K562 (cell line): ENCODE results near the gene ADRB1. TPM values are rescaled to one million over a fixed set of nuclear protein-coding genes. Genes with fewer than 3 reads are reported as not detected.

Experiments
- ATAC-seq: fragments of 200-7000 bp; cut with Tn5 transposase; 3 replicates; pipeline ENCODE4 v1.9.1; 2020; ENCODE audit warnings: moderate library complexity
- BruUV-seq: library from RNA; stranded (reverse); fragments of 400-500 nt; replicated peaks from 2 replicates; lab custom pipeline; 2021; lab: Mats Ljungman, UMichigan
- CTCF ChIA-PET: fragments of 300-600 bp; formaldehyde crosslinking; extraction: SDS; loops from one replicate; lab custom pipeline; 2021; ENCODE audit warnings: low intra/inter-chr PET ratio; lab: Yijun Ruan, JAX
- POLR2A ChIA-PET: fragments of 300-600, 350-650 bp; sonication (Branson Sonifier 250); formaldehyde crosslinking; extraction: SDS; loops from one replicate; lab custom pipeline; 2021; ENCODE audit warnings: antibody characterized with exemption, inconsistent platforms; lab: Yijun Ruan, JAX
- DNase-seq, 4 experiments: peaks; one replicate each; pipeline versions ENCODE4 v3.0.0 to v3.0.0-alpha.2; 2011 to 2018; ENCODE audit warnings: low spot score in 3 of 4, mixed read lengths in 3 of 4; ENCODE audit errors: extremely low read depth in 1 of 4
- FAIRE-seq: peaks from 2 replicates; lab custom pipeline; 2011; peaks lifted over from hg19 to GRCh38; lab: Jason Lieb, UNC
- H2AFZ ChIP-seq: 2 replicates; pipeline ENCODE4 v1.6.0; 2011; ENCODE audit warnings: low read depth, low read length, control low read depth, inconsistent platforms
- H3K27ac ChIP-seq: fragments of 200-600 bp; 3 replicates; pipeline ENCODE4 v1.8.0; 2011; ENCODE audit warnings: low read depth, mild to moderate bottlenecking, control low read depth, inconsistent platforms, low read length, moderate library complexity, mixed read lengths; ENCODE audit errors: extremely low read depth
- H3K27me3 ChIP-seq, 2 experiments: fragments of 300-600 bp in 1 of 2; 2 replicates in 1 of 2; 3 replicates in 1 of 2; pipeline versions ENCODE4 v1.6.0 to v1.8.0; 2011; ENCODE audit warnings: inconsistent platforms in 2 of 2, low read length in 2 of 2, mild to moderate bottlenecking in 1 of 2, mixed read lengths in 1 of 2, moderate library complexity in 1 of 2; ENCODE audit not compliant: control insufficient read depth in 2 of 2, insufficient read depth in 2 of 2
- H3K36me3 ChIP-seq: fragments of 300-600 bp; 3 replicates; pipeline ENCODE4 v1.8.0; 2011; ENCODE audit warnings: mild to moderate bottlenecking, low read length, inconsistent platforms; ENCODE audit not compliant: control insufficient read depth, insufficient read depth
- H3K4me1 ChIP-seq, 2 experiments: fragments of 200-600 bp in 1 of 2; replicated peaks in 1 of 2; 2 replicates in 1 of 2; 3 replicates in 1 of 2; pipeline versions ENCODE4 v1.5.1 to v1.8.0; 2011; ENCODE audit warnings: inconsistent platforms in 2 of 2, low read length in 2 of 2, mild to moderate bottlenecking in 1 of 2, mixed read lengths in 1 of 2, moderate library complexity in 1 of 2; ENCODE audit not compliant: control insufficient read depth in 2 of 2, insufficient read depth in 2 of 2
- H3K4me2 ChIP-seq: 2 replicates; pipeline ENCODE4 v1.6.1; 2011; ENCODE audit warnings: low read length, control low read depth, inconsistent platforms, mixed read lengths; ENCODE audit not compliant: insufficient read depth
- H3K4me3 ChIP-seq: fragments of 200-600 bp; sonication (generic), shearing (Covaris generic); 2 replicates; pipeline ENCODE4 v1.5.1; 2016; ENCODE audit warnings: control low read depth, inconsistent platforms
- H3K79me2 ChIP-seq: fragments of 200-600 bp; 3 replicates; pipeline ENCODE4 v1.8.0; 2011; ENCODE audit warnings: low read length, inconsistent platforms; ENCODE audit not compliant: control insufficient read depth, insufficient read depth
- H3K9ac ChIP-seq, 2 experiments: 2 replicates each; pipeline versions ENCODE4 v1.6.0 to v1.6.1; 2011; ENCODE audit warnings: low read depth in 2 of 2, low read length in 2 of 2, control low read depth in 1 of 2, inconsistent platforms in 1 of 2, mild to moderate bottlenecking in 1 of 2, mixed read lengths in 1 of 2; ENCODE audit not compliant: insufficient read depth in 1 of 2
- H3K9me1 ChIP-seq: one replicate; pipeline ENCODE4 v1.6.0; 2011; ENCODE audit warnings: inconsistent platforms, mild to moderate bottlenecking, low read length, moderate library complexity; ENCODE audit not compliant: control insufficient read depth, insufficient read depth
- H3K9me3 ChIP-seq: replicated peaks from 2 replicates; pipeline ENCODE4 v1.5.1; 2011; ENCODE audit warnings: low read depth, low read length, inconsistent platforms; ENCODE audit not compliant: control insufficient read depth, insufficient read depth
- H4K20me1 ChIP-seq: replicated peaks from 2 replicates; pipeline ENCODE4 v1.6.1; 2011; ENCODE audit warnings: low read length, inconsistent platforms, mixed read lengths; ENCODE audit not compliant: control insufficient read depth, insufficient read depth
- DEAF1 ChIP-seq: fragments of 450-650 bp; formaldehyde crosslinking; IDR thresholded peaks from 2 replicates; pipeline ENCODE4 v1.4.0; 2020; ENCODE audit warnings: mild to moderate bottlenecking, moderate library complexity
- ELK3 ChIP-seq: fragments of 450-650 bp; formaldehyde crosslinking; IDR thresholded peaks from 2 replicates; pipeline ENCODE4 v1.4.0; 2020; ENCODE audit warnings: mild to moderate bottlenecking
- GATA2 ChIP-seq: sonication (generic); formaldehyde crosslinking; IDR thresholded peaks from 2 replicates; pipeline ENCODE4 v1.4.0; 2020; ENCODE audit warnings: mild to moderate bottlenecking, missing genetic modification reagents
- GTF2B ChIP-seq: IDR thresholded peaks from 2 replicates; pipeline ENCODE4 v1.6.1; 2011; ENCODE audit not compliant: insufficient read length; ENCODE audit errors: extremely low read depth
- JUND ChIP-seq, 2 experiments: IDR thresholded peaks; 2 replicates in 1 of 2; 3 replicates in 1 of 2; pipeline ENCODE4 v1.6.1; 2011; ENCODE audit warnings: borderline replicate concordance in 2 of 2, low read depth in 2 of 2, low read length in 2 of 2, improper control_type of control experiment in 1 of 2, missing biosample characterization in 1 of 2, missing genetic modification characterization in 1 of 2, missing genetic modification reagents in 1 of 2
- MCM5 ChIP-seq: fragments of 450-650 bp; IDR thresholded peaks from 2 replicates; pipeline ENCODE4 v1.6.1; 2016; ENCODE audit warnings: low read depth
- NFE2 ChIP-seq: IDR thresholded peaks from 2 replicates; pipeline ENCODE4 v1.6.1; 2014; ENCODE audit warnings: antibody characterized with exemption, low read depth
- RBBP5 ChIP-seq: fragments of 200-600 bp; sonication (generic); IDR thresholded peaks from 2 replicates; pipeline ENCODE4 v1.6.1; 2012; ENCODE audit warnings: borderline replicate concordance, mild to moderate bottlenecking, low read length, control low read depth, inconsistent platforms; ENCODE audit not compliant: insufficient read depth, poor library complexity, severe bottlenecking
- STAT5A ChIP-seq: IDR thresholded peaks from 2 replicates; pipeline ENCODE4 v1.6.1; 2012; ENCODE audit warnings: low read length, inconsistent platforms, borderline replicate concordance
- TSHZ1 ChIP-seq: fragments of 250-450 bp; sonication (Bioruptor Pico); IDR thresholded peaks from 2 replicates; pipeline ENCODE4 v1.4.0; 2020; ENCODE audit warnings: mild to moderate bottlenecking, moderate library complexity
- ZNF551 ChIP-seq: fragments of 250-450 bp; sonication (Bioruptor Pico); IDR thresholded peaks from 2 replicates; pipeline ENCODE4 v1.5.0; 2021; ENCODE audit warnings: mild to moderate bottlenecking, moderate library complexity
- WGBS: fragments of 100-300 bp; shearing (Covaris generic); methylation state at CpG from one replicate; pipeline ENCODE4 v1.1.6; 2016; ENCODE audit warnings: low coverage, mixed read lengths; ENCODE audit not compliant: insufficient coverage; ENCODE audit errors: missing lambda C conversion rate; 5-methylcytosine and 5-hydroxymethylcytosine counted together
- in situ Hi-C: fragments of 300-500 bp; cut with MboI; formaldehyde crosslinking; loops from 4 replicates; pipeline ENCODE4 v1.15.0; 2018; ENCODE audit warnings: inconsistent platforms, mixed read lengths
- intact Hi-C: fragments of 100-400 bp; cut with micrococcal nuclease; formaldehyde crosslinking; loops from 2 replicates; pipeline ENCODE4 v1.14.2; 2022
- polyA plus RNA-seq, 8 experiments: library from polyadenylated mRNA; depleted of rRNA in 4 of 8; stranded (reverse) in 5 of 8; unstranded in 3 of 8; fragments of >200 nt; fragmentation: Nextera tagmentation in 2 of 8; fragmentation: Illumina TruSeq in 1 of 8; extraction: Ambion mirVana in 2 of 8; extraction: Trizol in 1 of 8; gene quantifications; 2 replicates each; pipeline versions ENCODE4 v1.2.1 to v1.2.3, GENCODE V29; 2011 to 2014; ENCODE audit warnings: inconsistent platforms in 1 of 8, missing spikeins in 1 of 8
- total RNA-seq, 7 experiments: library from RNA; depleted of rRNA in 6 of 7; stranded (reverse); fragments of >200 nt in 6 of 7; fragmentation: Illumina TruSeq in 2 of 7; extraction: Trizol in 2 of 7; gene quantifications; 2 replicates each; pipeline versions ENCODE4 v1.2.1 to v1.2.3, GENCODE V29; 2011 to 2021; ENCODE audit warnings: low replicate concordance in 1 of 7

Gene ADRB1
- total and polyA plus RNA-seq, 9 of the 15 experiments (the other 6 are each of a cell fraction or from before 2014, with no cell fraction given), result 0.07 to 0.11 (median 0.09) TPM; not detected in 6

GRCh38 chr10:114017873-114018272, 25.8 kb upstream of the ADRB1 start (continued):
- TF ChIP-seq JUND (IDR thresholded peaks at IDR 0.05; ENCODE audit: borderline replicate concordance, low read depth, low read length) (0 out of 2 replicates have a peak, but pooled peaks have one; percentile 27), JUND (tag; IDR thresholded peaks at IDR 0.05; ENCODE audit: borderline replicate concordance, low read depth, low read length) (peak; percentile 20; the same call in 1 of the 3 replicates), GATA2 (CRISPR knock-in tag) (no peak), ZNF551 (no peak), STAT5A (no peak)

GRCh38 chr10:114019226-114019625, 24.4 kb upstream of the ADRB1 start:
- Histone ChIP-seq H4K20me1 (no peaks in the 10 kb centered on the region), H2AFZ (no peak overlapping the region), H3K36me3 (no peaks in the 10 kb centered on the region), H3K4me3 (no peak overlapping the region), H3K27me3 (no peaks in the 10 kb centered on the region; a peak in 2 of 5 replicates), H3K4me1 (peaks cover 0 to 6% of the 10 kb centered on the region in 2 experiments; a peak in 1 of 5 replicates), H3K9ac (no peak overlapping the region), H3K4me2 (no peak overlapping the region), H3K9me1 (no peaks in the 10 kb centered on the region), H3K27ac (no peak overlapping the region), H3K9me3 (no peaks in the 10 kb centered on the region), H3K79me2 (no peaks in the 10 kb centered on the region)
- POLR2A ChIA-PET, result no interaction called here
- FAIRE-seq (no peak), DNase-seq (no peak), ATAC-seq (no peak)
- in situ Hi-C loops (no loop called here), intact Hi-C loops (no loop called here)
- no TSS peak for BruUV-seq
- CTCF ChIA-PET, result no interaction called here
- no peak for TF ChIP-seq GTF2B
- TF ChIP-seq DEAF1, result no peak
- no peak for TF ChIP-seq ELK3 (CRISPR knock-in tag)
- no peak for TF ChIP-seq MCM5
- TF ChIP-seq TSHZ1, result no peak
- TF ChIP-seq RBBP5, result no peak
- TF ChIP-seq NFE2, result no peak
- 23% methylated on average over 4 of the region's 4 CpGs for WGBS
